D341Med (cell line): ENCODE data around the gene BHLHE23.
"Not testable (repeated sequence)": the region's sequence is repeated elsewhere in the genome, so short reads cannot be mapped to it uniquely, and the experiment has no call there.

Experiments
- DNase-seq: peaks from one replicate; pipeline ENCODE4 v3.0.0; 2012; ENCODE audit warnings: low spot score

BHLHE23 gene

GRCh38 chr20:63043348-63044203, 36.8 kb upstream of the BHLHE23 start:
- DNase-seq = no peak

GRCh38 chr20:63042448-63043071, 35.8 kb upstream of the BHLHE23 start:
- DNase-seq = no peak

- DNase-seq = no peak
Observed at GRCh38 chr20:63041776-63042175, 35.0 kb upstream of the BHLHE23 start.

- no peak for DNase-seq
Observed at GRCh38 chr20:63037669-63038268, 31.0 kb upstream of the BHLHE23 start.

- DNase-seq = no peak
Observed at GRCh38 chr20:63036291-63036690, 29.5 kb upstream of the BHLHE23 start.

- DNase-seq = no peak
Observed at GRCh38 chr20:63035603-63036185, 28.9 kb upstream of the BHLHE23 start.

GRCh38 chr20:63034710-63035602, 28.2 kb upstream of the BHLHE23 start:
- DNase-seq = not testable (repeated sequence)

- DNase-seq = no peak
Observed at GRCh38 chr20:63033794-63034709, 27.3 kb upstream of the BHLHE23 start.

- no peak for DNase-seq
Observed at GRCh38 chr20:63032861-63033793, 26.4 kb upstream of the BHLHE23 start.

- no peak for DNase-seq
Observed at GRCh38 chr20:63032026-63032800, 25.4 kb upstream of the BHLHE23 start.

- no peak for DNase-seq
Observed at GRCh38 chr20:63031251-63032014, 24.7 kb upstream of the BHLHE23 start.

GRCh38 chr20:63029358-63030121, 22.8 kb upstream of the BHLHE23 start:
- DNase-seq = no peak

GRCh38 chr20:63028461-63028921, 21.7 kb upstream of the BHLHE23 start:
- DNase-seq = no peak

GRCh38 chr20:63027922-63028389, 21.2 kb upstream of the BHLHE23 start:
- peak; percentile 73 for DNase-seq

- DNase-seq = no peak
Observed at GRCh38 chr20:63027221-63027921, 20.6 kb upstream of the BHLHE23 start.

- no peak for DNase-seq
Observed at GRCh38 chr20:63026582-63027165, 19.9 kb upstream of the BHLHE23 start.
